Astrocyte of the spinal cord (primary cell): ENCODE data around the gene PHTF2.
A peak's percentile ranks its signal among the peaks of the same experiment; 100 is the strongest.

Source experiments
- DNase-seq: peaks from one replicate; pipeline ENCODE4 v3.0.0; 2011; ENCODE audit warnings: low read depth, low spot score
- H3K4me3 ChIP-seq: 2 replicates; pipeline ENCODE4 v1.5.1; 2011; ENCODE audit warnings: low read depth, mild to moderate bottlenecking, low read length, moderate library complexity
- in situ Hi-C: cut with HindIII; loops from 2 replicates; pipeline ENCODE4 v1.10.0; 2017; ENCODE audit warnings: low sequenced_read_pairs
- TF ChIP-seq, protein P1 (sequence below): IDR thresholded peaks from 2 replicates; pipeline ENCODE4 v1.5.1; 2012; ENCODE audit warnings: low read depth, mild to moderate bottlenecking, low read length, inconsistent platforms

PHTF2 gene

DNA sequence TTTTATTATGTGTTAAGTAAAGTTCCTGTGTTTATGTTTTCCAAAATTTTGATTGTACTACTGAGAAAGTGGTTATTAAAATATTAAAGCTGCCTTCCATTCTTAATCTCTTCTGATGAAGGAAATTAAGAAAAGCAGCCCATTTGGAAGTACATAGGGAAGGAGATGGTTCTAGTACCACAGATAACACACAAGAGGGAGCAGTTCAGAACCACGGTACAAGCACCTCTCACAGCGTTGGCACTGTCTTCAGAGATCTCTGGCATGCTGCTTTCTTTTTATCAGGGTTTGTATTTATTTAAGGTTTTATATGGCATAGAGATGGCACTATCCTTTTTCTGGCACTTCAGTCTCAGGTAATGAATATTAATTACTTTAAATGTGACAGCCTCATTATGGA is 111.6 kb downstream of the PHTF2 start:
- in situ Hi-C loops = no loop called here
- TF ChIP-seq, protein P1, sequence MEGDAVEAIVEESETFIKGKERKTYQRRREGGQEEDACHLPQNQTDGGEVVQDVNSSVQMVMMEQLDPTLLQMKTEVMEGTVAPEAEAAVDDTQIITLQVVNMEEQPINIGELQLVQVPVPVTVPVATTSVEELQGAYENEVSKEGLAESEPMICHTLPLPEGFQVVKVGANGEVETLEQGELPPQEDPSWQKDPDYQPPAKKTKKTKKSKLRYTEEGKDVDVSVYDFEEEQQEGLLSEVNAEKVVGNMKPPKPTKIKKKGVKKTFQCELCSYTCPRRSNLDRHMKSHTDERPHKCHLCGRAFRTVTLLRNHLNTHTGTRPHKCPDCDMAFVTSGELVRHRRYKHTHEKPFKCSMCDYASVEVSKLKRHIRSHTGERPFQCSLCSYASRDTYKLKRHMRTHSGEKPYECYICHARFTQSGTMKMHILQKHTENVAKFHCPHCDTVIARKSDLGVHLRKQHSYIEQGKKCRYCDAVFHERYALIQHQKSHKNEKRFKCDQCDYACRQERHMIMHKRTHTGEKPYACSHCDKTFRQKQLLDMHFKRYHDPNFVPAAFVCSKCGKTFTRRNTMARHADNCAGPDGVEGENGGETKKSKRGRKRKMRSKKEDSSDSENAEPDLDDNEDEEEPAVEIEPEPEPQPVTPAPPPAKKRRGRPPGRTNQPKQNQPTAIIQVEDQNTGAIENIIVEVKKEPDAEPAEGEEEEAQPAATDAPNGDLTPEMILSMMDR = no peak
- H3K4me3 ChIP-seq = no peak overlapping the region
- DNase-seq = no peak

GRCh38 chr7:77912293-77912692 is 113.7 kb downstream of the PHTF2 start:
- H3K4me3 ChIP-seq = no peak overlapping the region
- TF ChIP-seq, protein P1 = no peak
- DNase-seq = no peak
- in situ Hi-C loops = no loop called here

DNA sequence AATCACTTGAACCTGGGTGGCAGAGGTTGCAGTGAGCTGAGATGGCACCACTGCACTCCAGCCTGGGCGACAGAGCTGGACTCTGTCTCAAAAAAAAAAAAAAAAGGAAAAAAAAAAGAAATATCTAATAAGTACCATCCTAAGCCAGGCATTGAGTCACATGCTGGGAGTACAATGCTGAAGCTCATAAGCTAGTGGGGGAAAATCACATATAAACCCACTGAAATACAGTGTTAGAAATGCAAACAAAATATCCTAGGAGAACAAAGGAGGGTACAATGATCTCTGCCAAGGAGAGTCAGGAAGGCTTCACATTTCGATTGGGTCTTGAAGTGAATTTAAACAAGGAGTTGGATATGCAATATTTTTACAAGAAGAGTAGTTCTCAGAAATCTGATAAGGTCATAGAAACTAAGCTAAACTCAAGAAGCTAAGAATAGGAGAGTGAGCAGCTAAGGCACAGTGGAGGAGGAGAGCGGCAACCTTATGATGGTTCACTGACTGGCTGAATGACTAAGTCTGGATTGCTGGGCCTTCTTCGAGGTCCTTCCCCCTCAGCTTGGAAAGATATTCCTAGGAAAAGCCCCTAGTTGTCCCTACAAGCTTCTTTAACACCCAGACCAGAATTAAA is 115.5 kb downstream of the PHTF2 start:
- peak; percentile 9 for DNase-seq
- no peak overlapping the region for H3K4me3 ChIP-seq
- in situ Hi-C loops = no loop called here
- TF ChIP-seq, protein P1 = no peak

DNA sequence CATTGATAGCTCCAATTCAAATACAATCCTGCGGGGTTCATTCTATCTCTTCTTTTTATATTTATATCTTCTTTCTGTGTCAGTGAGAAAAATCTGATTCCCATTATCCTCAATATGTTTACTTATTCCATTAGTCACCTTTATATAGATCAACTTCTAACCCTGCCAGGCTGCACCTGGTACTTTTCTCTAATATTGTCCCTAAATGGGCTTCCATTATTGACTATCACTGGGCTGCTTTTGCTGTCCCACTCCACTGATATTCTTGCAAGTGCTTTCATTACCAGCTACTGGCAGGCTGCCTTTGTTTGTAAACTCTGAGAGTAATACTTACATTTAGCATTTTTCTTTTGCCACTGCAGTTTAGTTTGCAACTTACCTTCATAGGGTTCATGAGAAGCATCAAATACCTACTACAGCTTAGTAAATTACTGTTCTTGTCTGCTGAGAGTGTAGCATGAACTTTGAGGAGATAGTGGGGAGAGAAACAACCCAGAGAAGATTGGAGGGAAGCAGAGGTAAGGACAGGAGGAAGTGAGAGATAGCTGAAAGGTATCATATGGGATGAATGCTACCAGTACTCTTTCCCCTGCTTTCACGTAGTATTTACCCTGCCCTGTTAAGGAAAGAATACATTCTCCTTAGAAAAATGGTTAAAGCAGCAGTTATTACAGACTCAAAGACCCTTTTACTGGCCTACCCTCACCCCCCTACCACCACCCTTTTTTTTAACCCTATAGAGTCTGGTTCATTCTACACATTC is 119.1 kb downstream of the PHTF2 start:
- in situ Hi-C loops = no loop called here
- TF ChIP-seq, protein P1 = no peak

DNA sequence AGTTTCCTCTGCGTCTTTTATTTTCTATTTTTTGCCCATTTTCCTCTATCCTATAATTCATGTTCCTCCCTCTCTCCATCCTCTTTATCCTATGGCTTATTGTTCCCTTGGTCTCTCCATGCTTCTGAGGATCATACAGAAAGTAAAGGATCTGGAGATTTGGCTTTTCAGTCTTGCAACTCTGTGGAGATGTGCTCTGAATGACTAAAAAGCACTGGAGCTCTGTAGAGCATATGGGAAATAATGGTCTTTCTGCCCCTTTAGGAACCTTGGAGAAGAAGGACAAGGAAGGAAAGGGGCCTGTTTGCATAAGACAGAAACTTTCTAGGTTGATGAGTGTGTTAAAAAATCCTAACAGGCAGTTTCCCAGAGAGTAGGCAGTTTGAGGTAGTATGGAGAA is 120.1 kb downstream of the PHTF2 start:
- in situ Hi-C loops = no loop called here
- TF ChIP-seq, protein P1 = no peak
- DNase-seq = no peak
- no peak overlapping the region for H3K4me3 ChIP-seq

More for the DNA sequence above, 119.1 kb downstream of the PHTF2 start:
- DNase-seq = no peak
- H3K4me3 ChIP-seq = no peak overlapping the region

DNA sequence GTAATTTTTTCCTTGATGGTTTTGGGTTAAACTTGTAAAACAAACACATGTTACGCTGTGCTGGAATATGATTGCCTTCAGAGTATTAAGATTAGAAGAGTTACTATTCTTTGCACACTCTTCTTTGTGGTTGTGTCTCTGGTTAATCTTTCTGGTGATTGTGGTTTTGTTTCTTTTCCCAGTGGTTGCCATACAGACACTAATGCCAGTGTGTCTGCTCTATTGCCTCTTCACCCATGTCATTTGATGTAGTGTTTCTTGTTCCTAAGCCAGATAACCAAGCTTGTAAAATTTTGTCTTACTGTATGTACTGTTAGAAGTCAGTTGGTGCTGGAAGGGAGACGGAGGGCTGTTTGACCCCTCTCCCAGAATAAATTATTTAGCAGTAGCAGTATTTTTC is 124.8 kb downstream of the PHTF2 start:
- no peak for DNase-seq
- TF ChIP-seq, protein P1 = no peak
- in situ Hi-C loops = no loop called here
- no peak overlapping the region for H3K4me3 ChIP-seq
